ENCODE data around the gene MYO3B. TPM values are rescaled to one million over a fixed set of nuclear protein-coding genes. Genes with fewer than 3 reads are reported as not detected.

MYO3B gene
- total RNA-seq, 1 experiment from 2014 or later: 0.50 TPM

DNA sequence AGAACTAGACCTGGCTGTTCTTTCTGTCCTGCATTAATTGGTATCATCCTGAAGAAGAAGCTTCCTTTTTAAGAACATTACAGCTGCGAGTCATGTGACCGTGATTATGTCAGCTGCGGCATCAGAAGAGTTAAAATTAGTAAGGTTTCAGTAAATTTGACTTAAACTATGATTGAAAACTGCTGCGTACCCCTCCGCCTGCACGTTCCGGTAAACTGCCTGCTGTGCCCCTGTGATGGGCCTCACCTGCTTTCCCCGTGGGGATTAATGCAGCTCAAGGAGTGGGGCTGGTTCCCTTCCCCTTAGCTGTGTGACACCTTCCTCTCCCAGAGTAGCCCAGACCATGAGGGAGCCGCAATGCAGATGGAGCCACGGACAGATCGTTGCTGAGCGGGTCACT lies 36.1 kb upstream of the MYO3B start:
- H3K27ac Mint-ChIP-seq: no peak overlapping the region
- peaks cover 3% of the 10 kb centered on the region for H3K27me3 Mint-ChIP-seq (ENCODE audit: low read depth)
- POLR2A ChIA-PET: no interaction called here
- no peaks in the 10 kb centered on the region for H3K9me3 Mint-ChIP-seq
- H3K4me3 Mint-ChIP-seq: no peak overlapping the region
- TF ChIP-seq TCF7 (CRISPR knock-in tag; IDR thresholded peaks at IDR 0.05; ENCODE audit: low read depth): no peak
- TF ChIP-seq, protein P1, sequence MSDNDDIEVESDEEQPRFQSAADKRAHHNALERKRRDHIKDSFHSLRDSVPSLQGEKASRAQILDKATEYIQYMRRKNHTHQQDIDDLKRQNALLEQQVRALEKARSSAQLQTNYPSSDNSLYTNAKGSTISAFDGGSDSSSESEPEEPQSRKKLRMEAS (CRISPR knock-in tag; IDR thresholded peaks at IDR 0.05): no peak
- TF ChIP-seq ZNF138 (CRISPR knock-in tag; conservative IDR thresholded peaks at IDR 0.05): no peak
- no peak for TF ChIP-seq HMGA2 (CRISPR knock-in tag; IDR thresholded peaks at IDR 0.05)
- TF ChIP-seq SMAD3 (CRISPR knock-in tag; IDR thresholded peaks at IDR 0.05; ENCODE audit: borderline replicate concordance): no peak
- TF ChIP-seq NFATC4 (CRISPR knock-in tag; IDR thresholded peaks at IDR 0.05): no peak
- TF ChIP-seq MYBL2 (CRISPR knock-in tag; IDR thresholded peaks at IDR 0.05): no peak
- TF ChIP-seq RELA (CRISPR knock-in tag; IDR thresholded peaks at IDR 0.05; ENCODE audit: borderline replicate concordance): no peak
- no peak for TF ChIP-seq JAZF1 (CRISPR knock-in tag; IDR thresholded peaks at IDR 0.05)
- no peak for TF ChIP-seq ZNF671 (CRISPR knock-in tag; IDR thresholded peaks at IDR 0.05)
- TF ChIP-seq ZNF416 (CRISPR knock-in tag; IDR thresholded peaks at IDR 0.05): no peak
- no peak for TF ChIP-seq JUN (CRISPR knock-in tag; IDR thresholded peaks at IDR 0.05)
- TF ChIP-seq ELF4 (CRISPR knock-in tag; IDR thresholded peaks at IDR 0.05; ENCODE audit: low read depth): no peak
- CTCF ChIA-PET: interaction anchor here (0.6 kb wide), 1 partner anchor 14 kb away, joined by 3 read pairs; no protein-coding TSS in a partner anchor
- no peaks in the 10 kb centered on the region for H3K36me3 Mint-ChIP-seq
- DNase-seq (ENCODE audit: low spot score) (no peak), ATAC-seq (peak; percentile 38)
- peaks cover 28% of the 10 kb centered on the region for H3K4me1 Mint-ChIP-seq

GRCh38 chr2:170142502-170142901 lies 35.4 kb upstream of the MYO3B start:
- Mint-ChIP-seq H3K27ac (no peak overlapping the region), H3K27me3 (ENCODE audit: low read depth) (peaks cover 3% of the 10 kb centered on the region), H3K4me1 (peaks cover 28% of the 10 kb centered on the region), H3K36me3 (no peaks in the 10 kb centered on the region; the same call in 1 of the 2 replicates), H3K9me3 (peaks cover under 1% of the 10 kb centered on the region; the same call in 1 of the 2 replicates), H3K4me3 (no peak overlapping the region)
- DNase-seq (ENCODE audit: low spot score) (no peak), ATAC-seq (no peak)
- TF ChIP-seq, protein P2, sequence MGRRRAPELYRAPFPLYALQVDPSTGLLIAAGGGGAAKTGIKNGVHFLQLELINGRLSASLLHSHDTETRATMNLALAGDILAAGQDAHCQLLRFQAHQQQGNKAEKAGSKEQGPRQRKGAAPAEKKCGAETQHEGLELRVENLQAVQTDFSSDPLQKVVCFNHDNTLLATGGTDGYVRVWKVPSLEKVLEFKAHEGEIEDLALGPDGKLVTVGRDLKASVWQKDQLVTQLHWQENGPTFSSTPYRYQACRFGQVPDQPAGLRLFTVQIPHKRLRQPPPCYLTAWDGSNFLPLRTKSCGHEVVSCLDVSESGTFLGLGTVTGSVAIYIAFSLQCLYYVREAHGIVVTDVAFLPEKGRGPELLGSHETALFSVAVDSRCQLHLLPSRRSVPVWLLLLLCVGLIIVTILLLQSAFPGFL (CRISPR knock-in tag; IDR thresholded peaks at IDR 0.05; ENCODE audit: borderline replicate concordance): no peak
- TF ChIP-seq, protein P3, sequence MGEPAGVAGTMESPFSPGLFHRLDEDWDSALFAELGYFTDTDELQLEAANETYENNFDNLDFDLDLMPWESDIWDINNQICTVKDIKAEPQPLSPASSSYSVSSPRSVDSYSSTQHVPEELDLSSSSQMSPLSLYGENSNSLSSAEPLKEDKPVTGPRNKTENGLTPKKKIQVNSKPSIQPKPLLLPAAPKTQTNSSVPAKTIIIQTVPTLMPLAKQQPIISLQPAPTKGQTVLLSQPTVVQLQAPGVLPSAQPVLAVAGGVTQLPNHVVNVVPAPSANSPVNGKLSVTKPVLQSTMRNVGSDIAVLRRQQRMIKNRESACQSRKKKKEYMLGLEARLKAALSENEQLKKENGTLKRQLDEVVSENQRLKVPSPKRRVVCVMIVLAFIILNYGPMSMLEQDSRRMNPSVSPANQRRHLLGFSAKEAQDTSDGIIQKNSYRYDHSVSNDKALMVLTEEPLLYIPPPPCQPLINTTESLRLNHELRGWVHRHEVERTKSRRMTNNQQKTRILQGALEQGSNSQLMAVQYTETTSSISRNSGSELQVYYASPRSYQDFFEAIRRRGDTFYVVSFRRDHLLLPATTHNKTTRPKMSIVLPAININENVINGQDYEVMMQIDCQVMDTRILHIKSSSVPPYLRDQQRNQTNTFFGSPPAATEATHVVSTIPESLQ (CRISPR knock-in tag; IDR thresholded peaks at IDR 0.05): no peak
- no peak for TF ChIP-seq PRDM15 (CRISPR knock-in tag; IDR thresholded peaks at IDR 0.05)
- ChIA-PET CTCF (interaction anchor here (0.6 kb wide), 1 partner anchor 13 kb away, joined by 3 read pairs; no protein-coding TSS in a partner anchor), POLR2A (no interaction called here)

Measured in WTC11 (cell line).